ENCODE data around the gene DDX19B. TPM values are rescaled to one million over a fixed set of nuclear protein-coding genes. Genes with fewer than 3 reads are reported as not detected.

DDX19B gene
- total and polyA plus RNA-seq, 2 donors (not counting 3 experiments of a cell fraction or from before 2014, with no cell fraction given): 28.1 to 34.3 TPM

DNA sequence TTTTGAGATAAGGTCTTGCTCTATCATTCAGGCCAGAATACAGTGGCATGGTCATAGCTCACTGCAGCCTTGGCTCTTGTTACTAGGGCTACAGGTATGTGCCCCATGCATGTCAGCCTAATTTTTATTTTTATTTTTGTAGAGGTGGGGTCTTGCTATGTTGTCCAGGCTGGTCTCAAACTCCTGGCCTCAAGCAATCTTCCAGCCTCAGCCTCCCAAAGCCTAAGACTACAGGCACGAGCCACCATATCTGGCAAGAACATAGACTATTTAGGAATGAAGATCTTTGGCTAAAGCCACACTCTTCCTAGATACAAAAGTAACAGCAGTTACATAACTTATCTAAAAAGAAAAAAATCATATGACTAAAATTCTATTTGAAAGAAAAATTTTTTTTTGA, 32.1 kb downstream of the DDX19B start:
- CTCF ChIA-PET: interaction anchor here (0.8 to 2.0 kb wide), 7 partner anchors 8 to 323 kb away, joined by 3 to 14 read pairs (median 4); partner anchors contain the start of genes DDX19A and DDX19B
- peaks cover 6 to 25% of the 10 kb centered on the region in 2 experiments for H3K36me3 ChIP-seq (ENCODE audit: control insufficient read depth in 2 of 2, extremely low read depth in 1 of 2, insufficient read depth in 2 of 2, low read length in 2 of 2)
- H2AFZ ChIP-seq (ENCODE audit: low read depth, low read length): no peak overlapping the region
- intact Hi-C loops (cut with micrococcal nuclease) (loop anchor here (1.0 kb wide), 1 partner anchor 322 kb away; no protein-coding TSS in a partner anchor), dilution Hi-C loops (cut with MboI; ENCODE audit: extremely low pct_ligation_motif_present, low sequenced_read_pairs) (no loop called here)
- no TSS peak for BruUV-seq (replicated peaks)
- H3K27ac ChIP-seq (ENCODE audit: insufficient read depth, low read depth, low read length): no peak overlapping the region
- H3K4me2 ChIP-seq (ENCODE audit: insufficient read depth, low read length): no peak overlapping the region
- no peaks in the 10 kb centered on the region for H3K27me3 ChIP-seq (ENCODE audit: control insufficient read depth in 2 of 2, insufficient read depth in 2 of 2, low read length in 2 of 2)
- TF ChIP-seq POLR2A (IDR thresholded peaks at IDR 0.05; ENCODE audit: low read depth, low read length) (no peak), CTCF (IDR thresholded peaks at IDR 0.05; ENCODE audit: extremely low read depth in 1 of 2, insufficient read depth in 1 of 2, low read depth in 1 of 2, low read length in 2 of 2) (no peak), MYC (IDR thresholded peaks at IDR 0.05; ENCODE audit: low read depth, low read length) (no peak), EZH2 (IDR thresholded peaks at IDR 0.05; ENCODE audit: borderline replicate concordance, low read depth, low read length, severe bottlenecking) (no peak), JUN (IDR thresholded peaks at IDR 0.05; ENCODE audit: borderline replicate concordance, insufficient read depth, insufficient read length, low read depth) (no peak), GATA2 (IDR thresholded peaks at IDR 0.05; ENCODE audit: insufficient read depth, insufficient read length, low read depth, low read length) (no peak), POLR2AphosphoS5 (IDR thresholded peaks at IDR 0.05; ENCODE audit: insufficient read depth, low read depth, low read length) (no peak), FOS (IDR thresholded peaks at IDR 0.05; ENCODE audit: borderline replicate concordance, insufficient read depth, low read length) (no peak)
- TF ChIP-seq, protein P1, sequence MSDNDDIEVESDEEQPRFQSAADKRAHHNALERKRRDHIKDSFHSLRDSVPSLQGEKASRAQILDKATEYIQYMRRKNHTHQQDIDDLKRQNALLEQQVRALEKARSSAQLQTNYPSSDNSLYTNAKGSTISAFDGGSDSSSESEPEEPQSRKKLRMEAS (IDR thresholded peaks at IDR 0.05; ENCODE audit: insufficient read depth, insufficient read length): no peak
- H3K9me1 ChIP-seq (replicated peaks; ENCODE audit: control insufficient read depth, extremely low read depth, insufficient read depth, low read length): no peaks in the 10 kb centered on the region
- no peaks in the 10 kb centered on the region for H3K79me2 ChIP-seq (ENCODE audit: control insufficient read depth, insufficient read depth, low read length)
- no peaks in the 10 kb centered on the region for H4K20me1 ChIP-seq (replicated peaks; ENCODE audit: control insufficient read depth, extremely low read depth, insufficient read depth, low read length)
- DNase-seq (ENCODE audit: low read depth, low spot score) (no peak), FAIRE-seq (no peak)
- POLR2A ChIA-PET: no interaction called here
- H3K9me3 ChIP-seq (replicated peaks; ENCODE audit: control insufficient read depth, insufficient read depth, low read length): no peaks in the 10 kb centered on the region
- no peak overlapping the region for H3K4me3 ChIP-seq (replicated peaks in 1 of 3; ENCODE audit: insufficient read depth in 1 of 3, low read depth in 1 of 3, low read length in 3 of 3)
- no peaks in the 10 kb centered on the region for H3K4me1 ChIP-seq (ENCODE audit: control insufficient read depth, extremely low read depth, insufficient read depth, low read length)
- H3K9ac ChIP-seq (replicated peaks; ENCODE audit: extremely low read depth, insufficient read depth, low read length): no peak overlapping the region

All from endothelial cell of umbilical vein (primary cell).